PC-9 (cell line): ENCODE data around the gene DLG2.

ENCODE experiments used
- CTCF ChIP-seq: fragments of 200-600 bp; sonication (generic); conservative IDR thresholded peaks from 2 replicates; pipeline ENCODE4 v1.6.1; 2017; ENCODE audit warnings: mixed run types, antibody characterized with exemption, mild to moderate bottlenecking, moderate library complexity
- EZH2 ChIP-seq: fragments of 200-600 bp; sonication (generic); IDR thresholded peaks from 2 replicates; pipeline ENCODE4 v1.8.0; 2017; ENCODE audit warnings: antibody characterized with exemption, low read depth

GRCh38 chr11:83630211-83630610, 1996.9 kb downstream of the DLG2 start:
- TF ChIP-seq CTCF (no peak), EZH2 (no peak)
